Parathyroid adenoma (tissue), 2 donors: ENCODE data around the gene NYAP2.

ENCODE experiments used
- H2AFZ ChIP-seq: fragments of 300-600 bp; sonication (generic); one replicate; pipeline ENCODE4 v1.7.0; 2017; ENCODE audit warnings: antibody characterized with exemption, mild to moderate bottlenecking
- H3K27ac ChIP-seq: fragments of 300-600 bp; sonication (generic); one replicate; pipeline ENCODE4 v1.7.0; 2017
- H3K27me3 ChIP-seq: fragments of 300-600 bp; sonication (generic); one replicate; pipeline ENCODE4 v1.7.0; 2017; ENCODE audit warnings: low read length; ENCODE audit not compliant: control insufficient read depth, insufficient read depth
- H3K36me3 ChIP-seq: fragments of 300-600 bp; sonication (generic); one replicate; pipeline ENCODE4 v1.7.0; 2017; ENCODE audit warnings: low read length; ENCODE audit not compliant: control insufficient read depth, insufficient read depth
- H3K4me1 ChIP-seq: fragments of 300-600 bp; sonication (generic); one replicate; pipeline ENCODE4 v1.7.0; 2017; ENCODE audit warnings: control low read depth
- H3K4me2 ChIP-seq: fragments of 300-600 bp; sonication (generic); one replicate; pipeline ENCODE4 v1.7.0; 2017; ENCODE audit warnings: low read length
- H3K4me3 ChIP-seq: fragments of 300-600 bp; sonication (generic); one replicate; pipeline ENCODE4 v1.7.0; 2017; ENCODE audit warnings: low read depth, low read length
- H3K79me2 ChIP-seq: fragments of 300-600 bp; sonication (generic); one replicate; pipeline ENCODE4 v1.7.0; 2017; ENCODE audit warnings: control low read depth
- H3K9ac ChIP-seq: fragments of 300-600 bp; sonication (generic); one replicate; pipeline ENCODE4 v1.7.0; 2017; ENCODE audit warnings: mild to moderate bottlenecking
- H3K9me3 ChIP-seq: fragments of 300-600 bp; sonication (generic); one replicate; pipeline ENCODE4 v1.7.0; 2017; ENCODE audit warnings: low read length; ENCODE audit not compliant: control insufficient read depth
- CTCF ChIP-seq: fragments of 300-600 bp; sonication (generic); IDR thresholded peaks from one replicate; pipeline ENCODE4 v1.7.0; 2017; ENCODE audit warnings: antibody characterized with exemption, mild to moderate bottlenecking
- donor health status: primary hyperparathyroidism.

Gene NYAP2

GRCh38 chr2:225493420-225494099 is 94.0 kb downstream of the NYAP2 start:
- Histone ChIP-seq H3K4me2 (no peak overlapping the region), H3K27ac (no peak overlapping the region), H3K79me2 (no peaks in the 10 kb centered on the region), H3K27me3 (no peaks in the 10 kb centered on the region), H3K36me3 (no peaks in the 10 kb centered on the region), H3K4me3 (no peak overlapping the region), H3K4me1 (no peaks in the 10 kb centered on the region), H3K9me3 (no peaks in the 10 kb centered on the region), H3K9ac (no peak overlapping the region), H2AFZ (no peak overlapping the region)
- TF ChIP-seq CTCF = no peak

DNA sequence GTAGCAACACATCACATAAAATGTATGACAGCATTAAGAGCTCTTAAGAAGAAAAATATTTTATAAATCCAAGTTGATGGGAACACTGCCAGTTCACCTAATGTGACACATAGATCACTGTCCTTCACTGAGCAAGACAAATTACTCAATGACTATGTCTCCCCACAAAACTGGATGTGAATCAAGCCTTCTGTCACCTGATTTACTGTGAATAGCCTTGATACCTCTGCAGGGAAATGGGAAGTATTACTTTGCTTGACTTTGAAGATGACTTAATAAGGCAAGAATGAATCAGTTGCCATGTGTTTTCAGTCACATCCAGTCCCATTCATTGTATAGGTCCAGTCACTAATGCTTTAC is 94.6 kb downstream of the NYAP2 start:
- no peak overlapping the region for H3K27ac ChIP-seq
- no peaks in the 10 kb centered on the region for H3K9me3 ChIP-seq
- TF ChIP-seq CTCF = no peak
- no peak overlapping the region for H2AFZ ChIP-seq
- no peaks in the 10 kb centered on the region for H3K36me3 ChIP-seq
- no peak overlapping the region for H3K4me2 ChIP-seq
- no peak overlapping the region for H3K9ac ChIP-seq
- H3K27me3 ChIP-seq = no peaks in the 10 kb centered on the region
- H3K4me1 ChIP-seq = no peaks in the 10 kb centered on the region
- H3K4me3 ChIP-seq = no peak overlapping the region
- H3K79me2 ChIP-seq = no peaks in the 10 kb centered on the region

DNA sequence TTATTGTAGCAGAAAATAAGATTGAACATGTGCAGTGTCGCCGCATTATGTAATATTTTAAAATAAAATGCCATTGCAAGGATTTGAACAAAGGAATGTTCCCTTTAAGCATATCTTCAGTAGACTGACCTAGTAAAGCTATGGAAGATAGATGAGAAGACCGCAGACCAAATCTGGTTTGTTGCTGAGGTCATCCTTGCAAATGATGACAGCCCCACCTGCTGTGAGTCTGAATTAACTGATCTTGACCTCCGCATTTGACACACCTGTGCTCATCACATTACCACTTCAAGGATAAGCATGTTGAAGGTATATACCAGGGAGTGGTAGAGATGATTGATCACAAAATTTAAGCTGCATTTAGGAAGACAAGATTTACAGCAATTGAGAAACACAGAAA is 96.2 kb downstream of the NYAP2 start:
- Histone ChIP-seq H3K36me3 (no peaks in the 10 kb centered on the region), H3K9me3 (no peaks in the 10 kb centered on the region), H2AFZ (no peak overlapping the region), H3K27ac (no peak overlapping the region), H3K79me2 (no peaks in the 10 kb centered on the region), H3K4me3 (no peak overlapping the region), H3K4me2 (no peak overlapping the region), H3K9ac (no peak overlapping the region), H3K4me1 (no peaks in the 10 kb centered on the region), H3K27me3 (no peaks in the 10 kb centered on the region)
- no peak for TF ChIP-seq CTCF

DNA sequence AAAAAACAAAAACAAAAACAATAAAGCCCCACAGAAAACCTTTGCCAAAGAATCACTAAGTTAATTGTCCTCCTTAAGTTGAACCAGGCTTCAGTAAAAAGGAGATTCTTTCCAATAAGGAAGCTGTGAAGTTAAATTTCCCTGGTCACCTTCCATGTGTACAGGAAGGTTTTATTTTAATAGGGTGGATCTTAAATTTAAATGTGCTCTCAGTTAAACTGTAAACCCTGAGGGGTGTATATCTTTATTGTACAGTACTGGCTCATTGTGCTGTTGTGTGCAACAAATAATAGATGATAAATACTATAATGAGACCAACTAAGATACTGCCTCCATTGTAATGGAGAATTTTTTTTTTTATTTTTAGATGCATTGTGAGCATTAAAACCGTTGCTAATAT is 97.1 kb downstream of the NYAP2 start:
- H3K4me2 ChIP-seq = no peak overlapping the region
- no peaks in the 10 kb centered on the region for H3K27me3 ChIP-seq
- H3K9me3 ChIP-seq = no peaks in the 10 kb centered on the region
- no peaks in the 10 kb centered on the region for H3K4me1 ChIP-seq
- no peak overlapping the region for H3K9ac ChIP-seq
- H3K27ac ChIP-seq = no peak overlapping the region
- no peak overlapping the region for H3K4me3 ChIP-seq
- H3K79me2 ChIP-seq = no peaks in the 10 kb centered on the region
- no peaks in the 10 kb centered on the region for H3K36me3 ChIP-seq
- TF ChIP-seq CTCF = no peak
- no peak overlapping the region for H2AFZ ChIP-seq

GRCh38 chr2:225497166-225497565 is 97.7 kb downstream of the NYAP2 start:
- no peak for TF ChIP-seq CTCF
- Histone ChIP-seq H3K27me3 (no peaks in the 10 kb centered on the region), H3K36me3 (no peaks in the 10 kb centered on the region), H3K9me3 (no peaks in the 10 kb centered on the region), H3K4me2 (no peak overlapping the region), H3K4me1 (no peaks in the 10 kb centered on the region), H2AFZ (no peak overlapping the region), H3K9ac (no peak overlapping the region), H3K79me2 (no peaks in the 10 kb centered on the region), H3K27ac (no peak overlapping the region), H3K4me3 (no peak overlapping the region)
